Thymus (tissue), 11 donors: ENCODE data around the gene JDP2. TPM values are rescaled to one million over a fixed set of nuclear protein-coding genes. Genes with fewer than 3 reads are reported as not detected.

Experiments used
- DNase-seq, 9 donors: peaks; one replicate each; pipeline ENCODE4 v3.0.0-alpha.2; 2013; ENCODE audit warnings: low spot score in 9 of 9, low read depth in 6 of 9, missing footprints in 1 of 9
- H3K27ac ChIP-seq, 2 donors: one replicate each; pipeline ENCODE4 v1.5.1; 2013; ENCODE audit warnings: control low read depth in 1 of 2, low read depth in 1 of 2, low read length in 1 of 2, mild to moderate bottlenecking in 1 of 2, moderate library complexity in 1 of 2
- H3K27me3 ChIP-seq, 2 donors: one replicate each; pipeline ENCODE4 v1.5.1; 2013; ENCODE audit warnings: low read length in 1 of 2; ENCODE audit not compliant: control insufficient read depth in 2 of 2, insufficient read depth in 1 of 2
- H3K36me3 ChIP-seq, 2 donors: one replicate each; pipeline ENCODE4 v1.5.1; 2013; ENCODE audit warnings: low read length in 1 of 2, mild to moderate bottlenecking in 1 of 2, moderate library complexity in 1 of 2; ENCODE audit not compliant: control insufficient read depth in 2 of 2, insufficient read depth in 2 of 2
- H3K4me1 ChIP-seq, 2 donors: one replicate each; pipeline ENCODE4 v1.5.1; 2013; ENCODE audit warnings: low read length in 2 of 2; ENCODE audit not compliant: control insufficient read depth in 2 of 2, insufficient read depth in 2 of 2
- H3K4me3 ChIP-seq, 2 donors: one replicate each; pipeline ENCODE4 v1.5.1; 2013; ENCODE audit warnings: low read length in 2 of 2, control low read depth in 1 of 2, mild to moderate bottlenecking in 1 of 2
- H3K9me3 ChIP-seq, 2 donors: one replicate each; pipeline ENCODE4 v1.5.1; 2013; ENCODE audit warnings: low read length in 1 of 2, mild to moderate bottlenecking in 1 of 2; ENCODE audit not compliant: control insufficient read depth in 2 of 2, insufficient read depth in 1 of 2
- WGBS: extraction: QIAGEN DNeasy Blood & Tissue Kit; methylation state at CpG from one replicate; pipeline ENCODE4 v1.1.7; 2013; 5-methylcytosine and 5-hydroxymethylcytosine counted together
- polyA plus RNA-seq: library from polyadenylated mRNA; stranded (reverse); fragments of 200-250 nt; gene quantifications from one replicate; pipeline ENCODE4 v1.2.3, GENCODE V29; 2013
- total RNA-seq: library from RNA; stranded (reverse); fragments of 120-200 nt; gene quantifications from one replicate; pipeline ENCODE4 v1.2.4, GENCODE V29; 2013
- donor health status: healthy.

JDP2 gene
- total and polyA plus RNA-seq, 2 donors, result 4.3 to 13.4 TPM

DNA sequence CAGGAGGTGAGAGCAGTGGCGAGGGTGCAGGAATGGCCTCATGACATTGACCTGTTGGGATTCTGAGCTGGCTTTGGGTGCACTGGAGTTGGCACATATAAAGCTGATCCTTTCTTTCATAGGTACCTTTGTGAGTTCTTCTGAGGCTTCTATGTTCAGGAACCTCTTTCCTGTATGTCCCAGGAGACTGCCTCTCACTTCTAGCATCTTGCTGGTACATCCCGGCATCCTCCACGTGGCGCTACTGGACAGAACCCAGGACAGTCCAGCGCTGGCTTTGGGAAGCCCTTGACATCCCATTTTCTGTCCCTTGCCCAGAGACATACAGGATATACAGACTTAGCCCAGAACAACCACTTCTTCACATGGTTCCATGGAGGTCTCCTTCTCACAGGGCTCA is 50.1 kb downstream of the JDP2 start:
- no peak overlapping the region for H3K4me3 ChIP-seq
- no peaks in the 10 kb centered on the region for H3K27me3 ChIP-seq
- H3K27ac ChIP-seq, result no peak overlapping the region
- H3K36me3 ChIP-seq, result no peaks in the 10 kb centered on the region
- WGBS, result 98% methylated on average over 5 of the region's 5 CpGs
- DNase-seq, result no peak
- no peaks in the 10 kb centered on the region for H3K9me3 ChIP-seq
- peaks cover 0 to 4% of the 10 kb centered on the region in 2 donors for H3K4me1 ChIP-seq

GRCh38 chr14:75479770-75480600 is 52.2 kb downstream of the JDP2 start:
- peak in 1 of 9 donors; percentile 28 for DNase-seq
- H3K4me1 ChIP-seq, result peaks cover 0 to 4% of the 10 kb centered on the region in 2 donors
- no peaks in the 10 kb centered on the region for H3K36me3 ChIP-seq
- 91% methylated on average over 11 of the region's 11 CpGs for WGBS
- H3K27ac ChIP-seq, result no peak overlapping the region
- no peak overlapping the region for H3K4me3 ChIP-seq
- H3K27me3 ChIP-seq, result no peaks in the 10 kb centered on the region
- H3K9me3 ChIP-seq, result no peaks in the 10 kb centered on the region

DNA sequence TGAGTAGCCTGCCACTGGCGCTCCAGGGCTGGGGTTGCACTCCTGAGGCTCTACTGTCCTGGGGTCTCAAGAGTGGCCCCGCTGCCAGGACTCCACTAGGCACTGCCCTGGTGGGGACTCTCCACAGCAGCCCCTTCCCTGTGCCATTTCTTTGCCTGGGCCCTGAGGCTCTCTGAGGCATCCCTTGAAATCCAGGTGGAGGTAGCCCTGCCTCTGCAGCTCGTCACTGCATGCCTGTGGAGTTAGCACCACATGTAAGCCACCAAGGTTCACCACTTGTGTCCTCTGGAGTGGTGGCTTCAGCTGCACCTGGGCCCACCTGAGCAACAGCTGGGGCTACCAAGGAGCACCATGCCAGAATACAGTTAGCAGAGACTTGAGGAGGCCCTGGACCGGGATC is 54.5 kb downstream of the JDP2 start:
- Histone ChIP-seq H3K27me3 (no peaks in the 10 kb centered on the region), H3K27ac (no peak overlapping the region), H3K4me1 (peaks cover 2 to 14% of the 10 kb centered on the region in 2 donors), H3K9me3 (no peaks in the 10 kb centered on the region), H3K36me3 (no peaks in the 10 kb centered on the region), H3K4me3 (no peak overlapping the region)
- WGBS, result 95% methylated on average over 4 of the region's 4 CpGs
- DNase-seq, result no peak

- Histone ChIP-seq H3K27me3 (no peaks in the 10 kb centered on the region), H3K9me3 (no peaks in the 10 kb centered on the region), H3K36me3 (no peaks in the 10 kb centered on the region), H3K4me1 (peaks cover 3 to 21% of the 10 kb centered on the region in 2 donors), H3K4me3 (no peak overlapping the region), H3K27ac (no peak overlapping the region)
- no peak for DNase-seq
- WGBS, result 94% methylated on average over 4 of the region's 4 CpGs
Observed at GRCh38 chr14:75484711-75485429, 57.0 kb downstream of the JDP2 start.

DNA sequence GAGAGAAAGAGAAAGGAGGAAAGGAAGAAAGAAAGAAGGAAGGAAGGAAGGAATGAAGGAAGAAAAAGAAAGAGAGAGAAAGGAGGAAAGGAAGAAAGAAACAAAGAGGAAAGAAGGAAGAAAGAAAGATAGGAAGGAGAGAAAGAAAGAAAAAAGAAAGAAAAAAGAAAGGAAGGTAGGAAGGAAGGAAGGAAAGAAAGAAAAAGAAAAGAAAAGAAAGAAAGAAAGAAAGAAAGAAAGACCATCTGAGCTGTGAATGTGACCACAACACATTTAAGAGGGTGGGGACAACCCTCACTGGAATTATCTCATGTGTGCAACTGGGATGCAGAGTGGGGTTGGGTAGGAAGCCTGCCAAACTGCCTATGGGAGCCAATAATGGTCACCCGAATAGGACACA is 58.5 kb downstream of the JDP2 start:
- no peaks in the 10 kb centered on the region for H3K36me3 ChIP-seq
- peaks cover 3 to 17% of the 10 kb centered on the region in 2 donors for H3K4me1 ChIP-seq
- no peak overlapping the region for H3K27ac ChIP-seq
- H3K9me3 ChIP-seq, result no peaks in the 10 kb centered on the region
- DNase-seq, result no peak
- H3K4me3 ChIP-seq, result no peak overlapping the region
- H3K27me3 ChIP-seq, result no peaks in the 10 kb centered on the region
- 96% methylated on average over 1 of the region's 1 CpG for WGBS

DNA sequence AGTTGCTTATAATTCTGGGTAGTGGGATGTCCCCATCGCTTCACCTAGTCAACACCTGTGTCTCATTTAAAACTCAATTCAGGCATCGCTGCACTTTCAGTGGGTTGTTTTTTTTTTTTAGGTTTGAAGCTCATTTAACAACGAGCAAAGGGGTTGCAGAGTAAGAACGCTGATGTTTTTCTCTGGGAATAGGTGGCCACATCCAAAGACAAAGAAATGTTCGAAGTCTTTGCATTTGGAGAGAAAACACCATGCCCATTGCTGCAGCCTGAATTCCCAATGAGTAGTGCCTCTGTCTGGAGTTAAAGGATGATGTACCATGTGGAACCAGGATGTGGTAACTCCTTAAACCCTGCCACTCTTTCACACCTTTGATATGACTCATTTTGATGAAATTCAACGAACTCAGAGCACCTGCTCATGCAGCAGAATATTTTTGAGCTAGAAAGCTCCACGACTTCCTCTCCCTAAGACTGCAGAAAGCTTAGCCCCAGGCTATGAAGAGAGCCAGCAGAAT is 59.4 kb downstream of the JDP2 start:
- H3K4me1 ChIP-seq, result peaks cover 3 to 17% of the 10 kb centered on the region in 2 donors
- no peaks in the 10 kb centered on the region for H3K36me3 ChIP-seq
- H3K9me3 ChIP-seq, result no peaks in the 10 kb centered on the region
- no peaks in the 10 kb centered on the region for H3K27me3 ChIP-seq
- 61% methylated on average over 7 of the region's 7 CpGs for WGBS
- peak overlapping the region in 1 of 2 donors; percentile 71 for H3K27ac ChIP-seq
- H3K4me3 ChIP-seq, result no peak overlapping the region
- DNase-seq, result peak in 8 of 9 donors; percentile 9 to 69 (median 42)

DNA sequence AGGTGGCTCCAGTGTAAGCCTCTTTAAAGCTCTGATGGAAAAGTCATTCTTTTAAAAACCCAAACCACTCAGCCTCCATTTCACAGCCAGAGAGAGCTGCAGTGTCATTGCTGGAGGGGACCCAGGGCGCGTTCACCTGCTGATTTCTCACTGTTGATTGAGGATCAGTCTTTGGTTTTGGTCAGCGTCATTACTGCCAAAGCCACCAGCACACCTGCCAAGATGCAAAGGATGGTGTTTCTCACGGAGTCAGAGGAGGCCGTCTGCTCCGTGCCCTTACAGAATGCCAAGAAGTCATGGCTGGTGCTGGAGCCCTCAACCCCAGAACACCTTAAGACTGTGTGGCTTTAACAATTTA is 61.6 kb downstream of the JDP2 start:
- H3K4me1 ChIP-seq, result peaks cover 3 to 17% of the 10 kb centered on the region in 2 donors
- no peaks in the 10 kb centered on the region for H3K9me3 ChIP-seq
- H3K27me3 ChIP-seq, result no peaks in the 10 kb centered on the region
- no peak overlapping the region for H3K27ac ChIP-seq
- WGBS, result 94% methylated on average over 6 of the region's 6 CpGs
- DNase-seq, result no peak
- no peaks in the 10 kb centered on the region for H3K36me3 ChIP-seq
- no peak overlapping the region for H3K4me3 ChIP-seq

DNA sequence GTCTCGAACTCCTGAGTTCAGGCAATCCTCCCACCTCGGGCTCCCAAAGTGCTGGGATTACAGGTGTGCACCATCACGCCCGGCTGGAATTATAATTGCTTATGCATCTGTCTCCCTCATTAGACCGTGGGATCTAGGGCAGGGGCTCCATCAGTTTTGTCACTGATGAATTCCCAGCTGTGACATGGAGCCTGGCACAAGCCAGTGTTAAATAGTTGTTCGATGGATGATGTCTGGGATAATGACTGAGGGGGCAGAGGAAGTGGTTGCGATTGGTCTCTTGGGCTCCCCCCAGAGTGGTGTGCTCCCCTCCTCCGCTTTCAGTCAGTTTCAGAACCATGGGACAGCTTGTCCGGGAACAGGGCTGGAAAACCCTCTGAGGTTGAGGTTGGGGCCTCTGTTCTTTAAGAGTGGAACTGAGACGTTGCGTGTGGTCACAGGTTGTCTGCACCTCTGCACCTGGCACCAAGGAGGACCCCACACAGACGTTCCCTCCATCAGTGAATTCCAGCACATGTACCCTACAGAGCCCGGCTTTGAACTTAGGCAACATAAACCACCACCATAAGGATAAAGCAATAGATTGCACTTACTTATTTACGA is 63.7 kb downstream of the JDP2 start:
- H3K4me1 ChIP-seq, result peaks cover 3 to 15% of the 10 kb centered on the region in 2 donors
- no peak for DNase-seq
- H3K9me3 ChIP-seq, result no peaks in the 10 kb centered on the region
- H3K4me3 ChIP-seq, result no peak overlapping the region
- no peaks in the 10 kb centered on the region for H3K27me3 ChIP-seq
- H3K36me3 ChIP-seq, result no peaks in the 10 kb centered on the region
- no peak overlapping the region for H3K27ac ChIP-seq
- WGBS, result 92% methylated on average over 14 of the region's 14 CpGs
